Epithelial cell of proximal tubule (primary cell): ENCODE data around the gene TMEM131L. TPM values are rescaled to one million over a fixed set of nuclear protein-coding genes. Genes with fewer than 3 reads are reported as not detected.
"Not testable (repeated sequence)": the region's sequence is repeated elsewhere in the genome, so short reads cannot be mapped to it uniquely, and the experiment has no call there.

Experiments
- DNase-seq: peaks from one replicate; pipeline ENCODE4 v3.0.0-alpha.2; 2011; ENCODE audit warnings: low read depth
- H3K4me3 ChIP-seq: 2 replicates; pipeline ENCODE4 v1.5.1; 2011; ENCODE audit warnings: low read depth, mild to moderate bottlenecking, low read length
- total RNA-seq: library from RNA; depleted of rRNA; stranded (reverse); fragments of >200 nt; gene quantifications from 2 replicates; pipeline ENCODE4 v1.2.3, GENCODE V29; 2015
- TF ChIP-seq, protein P1 (sequence below): conservative IDR thresholded peaks from 2 replicates; pipeline ENCODE4 v1.5.1; 2012; ENCODE audit warnings: low read depth, mild to moderate bottlenecking, low read length

Gene TMEM131L
- total RNA-seq, 1 donor from 2014 or later = 4.5 TPM

DNA sequence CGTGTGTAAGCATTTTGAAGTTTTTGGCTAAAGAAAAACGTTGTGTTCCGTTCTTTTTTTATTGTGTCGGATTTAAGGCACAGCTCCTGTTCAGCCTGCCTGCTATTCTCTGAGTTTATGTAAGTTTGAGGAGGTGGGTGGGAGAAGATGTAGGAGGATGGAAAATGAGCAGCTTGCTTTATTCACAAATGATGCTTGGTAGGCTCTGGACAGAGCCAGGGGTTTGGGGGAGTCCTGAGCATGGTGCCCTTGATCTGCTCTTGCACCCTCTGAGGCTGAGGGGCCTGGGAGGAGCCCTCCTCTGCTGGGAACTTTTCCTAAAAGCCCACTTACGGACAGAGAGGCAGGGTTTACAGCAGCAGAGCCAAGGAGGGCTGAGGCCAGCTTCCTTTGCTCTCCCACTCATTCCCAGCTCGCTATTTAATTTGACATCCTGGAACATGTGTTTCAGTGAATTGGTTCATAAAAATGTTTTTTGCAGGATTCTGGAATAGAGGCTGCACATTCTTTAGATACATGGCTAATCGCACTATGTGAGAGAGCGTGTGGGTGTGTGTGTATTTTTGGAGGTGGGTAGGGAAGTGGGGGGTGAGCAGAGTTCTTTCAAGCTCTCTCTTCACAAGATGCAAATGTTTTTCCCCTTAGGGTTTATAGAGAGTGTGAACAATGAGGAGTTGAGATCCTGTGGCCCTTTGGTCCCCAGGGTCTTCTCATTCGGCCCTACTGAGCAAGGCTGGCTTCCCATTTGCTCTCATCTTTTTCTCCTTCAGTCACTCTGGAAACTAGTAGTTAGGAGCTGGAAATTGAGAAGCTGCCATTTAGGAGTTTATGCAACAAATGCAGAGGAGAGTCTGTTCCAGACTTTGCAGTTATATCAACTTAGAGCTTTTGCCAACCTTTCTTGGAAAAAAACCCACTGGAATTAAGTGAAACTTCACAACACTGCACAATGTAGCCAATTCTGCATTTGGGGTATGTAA lies 32.1 kb downstream of the TMEM131L start:
- TF ChIP-seq, protein P1, sequence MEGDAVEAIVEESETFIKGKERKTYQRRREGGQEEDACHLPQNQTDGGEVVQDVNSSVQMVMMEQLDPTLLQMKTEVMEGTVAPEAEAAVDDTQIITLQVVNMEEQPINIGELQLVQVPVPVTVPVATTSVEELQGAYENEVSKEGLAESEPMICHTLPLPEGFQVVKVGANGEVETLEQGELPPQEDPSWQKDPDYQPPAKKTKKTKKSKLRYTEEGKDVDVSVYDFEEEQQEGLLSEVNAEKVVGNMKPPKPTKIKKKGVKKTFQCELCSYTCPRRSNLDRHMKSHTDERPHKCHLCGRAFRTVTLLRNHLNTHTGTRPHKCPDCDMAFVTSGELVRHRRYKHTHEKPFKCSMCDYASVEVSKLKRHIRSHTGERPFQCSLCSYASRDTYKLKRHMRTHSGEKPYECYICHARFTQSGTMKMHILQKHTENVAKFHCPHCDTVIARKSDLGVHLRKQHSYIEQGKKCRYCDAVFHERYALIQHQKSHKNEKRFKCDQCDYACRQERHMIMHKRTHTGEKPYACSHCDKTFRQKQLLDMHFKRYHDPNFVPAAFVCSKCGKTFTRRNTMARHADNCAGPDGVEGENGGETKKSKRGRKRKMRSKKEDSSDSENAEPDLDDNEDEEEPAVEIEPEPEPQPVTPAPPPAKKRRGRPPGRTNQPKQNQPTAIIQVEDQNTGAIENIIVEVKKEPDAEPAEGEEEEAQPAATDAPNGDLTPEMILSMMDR = no peak
- no peak overlapping the region for H3K4me3 ChIP-seq
- DNase-seq = no peak

DNA sequence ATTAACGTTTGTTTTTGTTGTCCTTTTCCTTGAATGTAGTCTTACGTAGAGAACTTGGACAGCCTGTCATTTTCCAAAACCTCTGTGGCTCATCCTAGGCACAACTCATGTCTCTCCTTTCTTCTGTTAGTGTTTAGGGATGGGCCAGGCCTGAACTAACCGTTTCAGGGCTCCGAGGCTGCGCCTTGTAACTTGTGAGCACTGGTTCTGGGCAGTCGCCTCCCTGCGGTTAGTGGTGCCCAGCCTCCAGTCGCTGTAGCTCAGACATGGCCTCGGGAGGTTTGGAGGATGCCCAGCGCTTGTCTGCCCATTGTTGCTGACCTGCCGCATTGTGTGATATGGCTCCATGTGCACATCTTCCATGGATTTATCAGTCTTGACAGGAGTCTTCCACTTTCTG lies 32.8 kb downstream of the TMEM131L start:
- H3K4me3 ChIP-seq = no peak overlapping the region

DNA sequence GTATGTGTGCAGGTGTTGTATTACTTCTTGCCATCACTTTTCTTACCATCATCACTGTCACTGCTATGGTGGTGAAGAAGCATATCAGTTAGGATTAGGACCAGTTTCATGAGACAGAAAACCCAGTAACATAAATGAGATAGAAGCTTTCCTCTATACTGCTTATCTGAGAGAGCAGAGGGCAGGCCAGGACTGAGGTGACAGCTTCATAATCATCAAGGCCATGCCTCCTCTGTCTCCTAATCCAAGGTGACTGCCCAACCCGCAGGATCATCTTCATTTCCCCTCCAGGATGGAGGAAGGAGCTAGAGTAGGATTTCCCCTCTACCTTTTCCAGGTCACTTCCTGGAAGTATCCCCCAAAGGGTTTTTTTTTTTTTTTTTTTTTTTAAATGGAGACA lies 35.4 kb downstream of the TMEM131L start:
- no peak for DNase-seq
- TF ChIP-seq, protein P1 = no peak
- no peak overlapping the region for H3K4me3 ChIP-seq

More for the DNA sequence above, 32.8 kb downstream of the TMEM131L start:
- no peak for DNase-seq
- TF ChIP-seq, protein P1 = no peak

DNA sequence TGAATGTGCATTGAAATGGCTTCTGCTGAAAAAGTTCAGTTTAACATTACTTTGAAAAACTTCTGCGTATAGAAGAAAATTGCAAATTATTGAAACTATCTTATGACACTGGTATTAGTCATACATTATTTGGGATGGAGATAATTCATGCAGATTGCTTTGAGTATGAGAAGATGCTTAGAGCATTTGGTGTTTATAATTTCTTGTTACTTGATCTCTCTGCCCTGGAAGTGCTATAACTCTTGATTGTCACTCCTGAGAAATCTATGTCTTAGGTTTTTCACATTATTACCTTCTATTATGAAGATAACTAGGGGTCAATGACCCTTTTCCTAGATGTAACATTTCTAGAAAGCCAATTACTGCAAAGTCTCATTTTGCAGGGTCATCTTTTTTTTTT lies 36.4 kb downstream of the TMEM131L start:
- TF ChIP-seq, protein P1 = no peak
- no peak for DNase-seq
- H3K4me3 ChIP-seq = no peak overlapping the region

DNA sequence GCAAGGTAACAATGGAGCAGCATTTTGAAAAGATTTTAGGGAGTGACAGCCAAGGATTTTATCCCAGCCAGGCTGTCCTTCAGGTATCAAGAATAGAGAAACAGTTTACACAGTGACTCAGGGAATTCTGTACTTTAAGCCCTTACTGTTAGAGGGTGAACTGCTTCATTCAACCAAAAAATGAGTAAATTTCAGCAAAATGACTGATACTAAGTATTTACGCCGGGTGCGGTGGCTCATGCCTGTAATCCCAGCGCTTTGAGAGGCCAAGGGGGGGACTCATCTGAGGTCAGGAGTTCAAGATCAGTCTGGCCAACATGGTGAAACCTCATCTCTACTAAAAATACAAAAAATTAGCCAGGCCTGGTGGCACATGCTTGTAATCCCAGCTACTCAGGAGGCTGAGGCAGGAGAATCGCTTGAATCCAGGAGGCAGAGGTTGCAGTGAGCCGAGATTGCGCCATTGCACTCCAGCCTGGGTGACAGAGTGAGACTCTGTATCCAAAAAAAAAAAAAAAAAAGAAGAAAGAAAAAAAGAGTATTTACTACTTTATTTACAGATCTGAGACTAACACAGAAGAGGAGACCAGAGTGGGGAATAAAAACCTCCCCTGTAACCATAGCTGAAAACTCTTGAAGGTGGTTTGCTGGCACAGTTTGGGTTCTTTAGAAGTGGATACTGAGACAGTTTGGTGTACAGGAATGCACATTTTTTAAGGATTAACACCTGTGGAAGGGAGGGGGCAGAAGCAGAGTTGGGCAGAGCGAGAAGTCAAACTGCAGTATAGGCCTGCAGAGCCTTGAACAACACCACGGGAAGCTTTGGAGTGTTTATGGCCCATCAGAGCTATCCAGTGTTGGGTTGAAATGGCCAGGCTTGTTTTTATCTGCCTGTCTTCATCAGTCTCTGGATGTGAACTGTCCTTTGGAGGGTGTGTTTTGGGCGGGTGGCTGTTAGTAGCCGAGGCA lies 40.5 kb downstream of the TMEM131L start:
- no peak for DNase-seq
- H3K4me3 ChIP-seq = no peak overlapping the region
- TF ChIP-seq, protein P1 = no peak

DNA sequence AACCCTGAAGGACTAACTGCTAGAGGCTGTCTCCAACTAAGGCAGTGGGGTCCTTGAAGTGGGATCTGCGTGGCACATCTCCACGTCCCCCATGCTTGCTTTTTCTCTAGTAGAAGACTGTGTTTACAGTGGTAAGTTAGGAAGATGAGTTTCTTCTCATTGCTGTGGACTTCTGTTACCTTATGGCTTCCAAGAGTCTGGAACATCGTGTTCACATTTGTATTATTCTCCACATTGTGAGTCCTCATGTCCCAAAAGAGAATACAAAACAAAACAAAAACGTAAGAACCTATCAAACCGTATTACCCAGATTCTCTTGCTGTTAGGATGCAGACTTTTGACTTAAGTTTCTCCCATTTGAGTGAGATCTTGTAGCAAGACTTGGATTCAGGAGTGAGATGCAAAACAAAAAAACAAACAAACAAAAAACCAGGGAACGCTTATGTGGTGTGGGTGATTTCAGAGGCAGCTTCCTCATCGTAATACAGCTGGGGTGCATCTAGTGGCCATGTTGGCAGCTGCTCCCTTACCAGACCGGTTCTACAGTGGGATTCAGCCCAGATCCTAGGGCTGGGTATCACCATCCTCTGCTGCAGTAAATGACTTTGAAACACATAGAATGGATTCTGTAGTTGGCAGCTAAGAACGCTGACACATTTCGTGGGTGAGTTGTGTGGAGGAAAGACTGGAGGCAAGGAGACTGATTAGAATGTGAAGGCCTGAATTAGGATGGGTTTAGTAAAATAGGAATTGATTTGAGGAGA lies 41.3 kb downstream of the TMEM131L start:
- no peak for DNase-seq
- H3K4me3 ChIP-seq = no peak overlapping the region
- TF ChIP-seq, protein P1 = no peak

DNA sequence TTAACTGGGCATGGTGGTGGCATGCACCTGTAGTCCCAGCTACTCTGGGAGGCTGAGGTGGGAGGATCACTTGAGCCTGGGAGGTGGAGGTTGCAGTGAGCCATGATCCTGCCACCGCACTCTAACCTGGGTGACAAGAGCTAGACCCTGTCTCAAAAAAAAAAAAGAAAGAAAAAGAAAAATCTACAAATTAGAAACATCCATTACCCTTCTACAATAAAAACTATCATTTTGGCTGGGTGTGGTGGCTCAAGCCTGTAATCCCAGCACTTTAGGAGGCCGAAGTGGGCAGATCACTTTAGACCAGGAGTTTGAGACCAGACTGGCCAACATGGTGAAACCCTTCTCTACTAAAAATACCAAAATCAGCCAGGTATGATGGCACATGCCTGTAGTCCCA lies 43.1 kb downstream of the TMEM131L start:
- H3K4me3 ChIP-seq, DNase-seq: not testable (repeated sequence)
